Mononuclear cell (primary cell): ENCODE results near the gene SOSTDC1. TPM values are rescaled to one million over a fixed set of nuclear protein-coding genes. Genes with fewer than 3 reads are reported as not detected.
"Not testable (repeated sequence)": the region's sequence is repeated elsewhere in the genome, so short reads cannot be mapped to it uniquely, and the experiment has no call there.

Experiments
- H3K27me3 ChIP-seq: 2 replicates; pipeline ENCODE4 v1.6.0; 2011; ENCODE audit warnings: low read length, control low read depth; ENCODE audit not compliant: insufficient read depth
- H3K4me1 ChIP-seq: 2 replicates; pipeline ENCODE4 v1.5.1; 2011; ENCODE audit warnings: mild to moderate bottlenecking, low read length, control low read depth; ENCODE audit not compliant: insufficient read depth
- H3K4me3 ChIP-seq: 2 replicates; pipeline ENCODE4 v1.5.1; 2011; ENCODE audit warnings: mild to moderate bottlenecking, low read length, moderate library complexity
- H3K9me3 ChIP-seq: 2 replicates; pipeline ENCODE4 v1.5.1; 2011; ENCODE audit warnings: low read depth, mild to moderate bottlenecking, control low read depth, low read length
- total RNA-seq: library from RNA; depleted of rRNA; stranded (reverse); fragments of >200 nt; gene quantifications from one replicate; pipeline ENCODE4 v1.2.3, GENCODE V29; 2012

The SOSTDC1 gene
- not detected for total RNA-seq

- H3K9me3 ChIP-seq = no peaks in the 10 kb centered on the region
- no peaks in the 10 kb centered on the region for H3K4me1 ChIP-seq
- H3K4me3 ChIP-seq = no peak within 1 kb of the TSS
Observed at GRCh38 chr7:16465469-16466361, at the start of gene SOSTDC1. SOSTDC1 (minus strand) TSS chr7:16465738; CDS start chr7:16465668, 70 bp downstream.

GRCh38 chr7:16514729-16515128 lies 49.2 kb upstream of the SOSTDC1 start:
- Histone ChIP-seq H3K4me3 (no peak overlapping the region), H3K27me3 (no peaks in the 10 kb centered on the region), H3K4me1 (no peaks in the 10 kb centered on the region), H3K9me3 (no peaks in the 10 kb centered on the region)

More at GRCh38 chr7:16465469-16466361, at the start of gene SOSTDC1:
- no peaks in the 10 kb centered on the region for H3K27me3 ChIP-seq

- H3K4me3 ChIP-seq = no peak overlapping the region
- no peaks in the 10 kb centered on the region for H3K27me3 ChIP-seq
- H3K9me3 ChIP-seq = no peaks in the 10 kb centered on the region
- no peaks in the 10 kb centered on the region for H3K4me1 ChIP-seq
Observed at GRCh38 chr7:16514271-16514670, 48.7 kb upstream of the SOSTDC1 start.

GRCh38 chr7:16512097-16512496 lies 46.6 kb upstream of the SOSTDC1 start:
- H3K27me3 ChIP-seq = no peaks in the 10 kb centered on the region
- no peak overlapping the region for H3K4me3 ChIP-seq
- H3K4me1 ChIP-seq = no peaks in the 10 kb centered on the region
- no peaks in the 10 kb centered on the region for H3K9me3 ChIP-seq

- Histone ChIP-seq H3K4me3 (no peak overlapping the region), H3K4me1 (no peaks in the 10 kb centered on the region), H3K27me3 (no peaks in the 10 kb centered on the region), H3K9me3 (no peaks in the 10 kb centered on the region)
Observed at GRCh38 chr7:16511314-16511713, 45.8 kb upstream of the SOSTDC1 start.

GRCh38 chr7:16509829-16510228 lies 44.3 kb upstream of the SOSTDC1 start:
- Histone ChIP-seq H3K27me3 (no peaks in the 10 kb centered on the region), H3K4me1 (no peaks in the 10 kb centered on the region), H3K9me3 (no peaks in the 10 kb centered on the region), H3K4me3 (no peak overlapping the region)

GRCh38 chr7:16506422-16506821 lies 40.9 kb upstream of the SOSTDC1 start:
- not testable (repeated sequence) for H3K9me3 ChIP-seq, H3K4me1 ChIP-seq, H3K27me3 ChIP-seq, H3K4me3 ChIP-seq

GRCh38 chr7:16504019-16504418 lies 38.5 kb upstream of the SOSTDC1 start:
- no peaks in the 10 kb centered on the region for H3K4me1 ChIP-seq
- no peak overlapping the region for H3K4me3 ChIP-seq
- H3K27me3 ChIP-seq = no peaks in the 10 kb centered on the region
- H3K9me3 ChIP-seq = no peaks in the 10 kb centered on the region

- no peaks in the 10 kb centered on the region for H3K9me3 ChIP-seq
- no peak overlapping the region for H3K4me3 ChIP-seq
- H3K4me1 ChIP-seq = no peaks in the 10 kb centered on the region
- H3K27me3 ChIP-seq = no peaks in the 10 kb centered on the region
Observed at GRCh38 chr7:16502303-16502702, 36.8 kb upstream of the SOSTDC1 start.

GRCh38 chr7:16498122-16498521 lies 32.6 kb upstream of the SOSTDC1 start:
- Histone ChIP-seq H3K9me3 (no peaks in the 10 kb centered on the region), H3K27me3 (no peaks in the 10 kb centered on the region), H3K4me3 (no peak overlapping the region), H3K4me1 (no peaks in the 10 kb centered on the region)

GRCh38 chr7:16494955-16495719 lies 29.6 kb upstream of the SOSTDC1 start:
- H3K4me3 ChIP-seq = no peak overlapping the region
- H3K27me3 ChIP-seq = no peaks in the 10 kb centered on the region
- no peaks in the 10 kb centered on the region for H3K9me3 ChIP-seq
- H3K4me1 ChIP-seq = no peaks in the 10 kb centered on the region

- Histone ChIP-seq H3K4me3 (no peak overlapping the region), H3K27me3 (no peaks in the 10 kb centered on the region), H3K9me3 (no peaks in the 10 kb centered on the region), H3K4me1 (no peaks in the 10 kb centered on the region)
Observed at GRCh38 chr7:16494551-16494950, 29.0 kb upstream of the SOSTDC1 start.

- no peaks in the 10 kb centered on the region for H3K27me3 ChIP-seq
- no peak overlapping the region for H3K4me3 ChIP-seq
- no peaks in the 10 kb centered on the region for H3K4me1 ChIP-seq
- H3K9me3 ChIP-seq = no peaks in the 10 kb centered on the region
Observed at GRCh38 chr7:16493266-16493665, 27.7 kb upstream of the SOSTDC1 start.

- H3K27me3 ChIP-seq = no peaks in the 10 kb centered on the region
Observed at GRCh38 chr7:16492513-16493062, 27.1 kb upstream of the SOSTDC1 start.

GRCh38 chr7:16491148-16491547 lies 25.6 kb upstream of the SOSTDC1 start:
- H3K27me3 ChIP-seq = no peaks in the 10 kb centered on the region
- no peak overlapping the region for H3K4me3 ChIP-seq
- H3K9me3 ChIP-seq = no peaks in the 10 kb centered on the region
- no peaks in the 10 kb centered on the region for H3K4me1 ChIP-seq

More at GRCh38 chr7:16492513-16493062, 27.1 kb upstream of the SOSTDC1 start:
- no peaks in the 10 kb centered on the region for H3K4me1 ChIP-seq
- H3K9me3 ChIP-seq = no peaks in the 10 kb centered on the region
- no peak overlapping the region for H3K4me3 ChIP-seq
